ENCODE results near the gene NIPSNAP2. TPM values are rescaled to one million over a fixed set of nuclear protein-coding genes. Genes with fewer than 3 reads are reported as not detected.

NIPSNAP2 gene
- total and polyA plus RNA-seq, 2 of the 13 experiments (the other 11 are each of a cell fraction or from before 2014, with no cell fraction given) = 40.3 to 61.5 TPM

GRCh38 chr7:56007167-56007652 is 42.8 kb downstream of the NIPSNAP2 start (continued):
- TF ChIP-seq GRHL1 (CRISPR knock-in tag; conservative IDR thresholded peaks at IDR 0.05) (no peak), ZNF720 (CRISPR knock-in tag; IDR thresholded peaks at IDR 0.05) (no peak), FOXA3 (CRISPR knock-in tag; IDR thresholded peaks at IDR 0.05) (peak; percentile 89), KLF6 (CRISPR knock-in tag; IDR thresholded peaks at IDR 0.05) (peak; percentile 24), THRA (CRISPR knock-in tag; IDR thresholded peaks at IDR 0.05; ENCODE audit: borderline replicate concordance) (peak; percentile 92), HNF1B (CRISPR knock-in tag; IDR thresholded peaks at IDR 0.05) (peak; percentile 77), SUZ12 (IDR thresholded peaks at IDR 0.05; ENCODE audit: low read depth, low read length) (no peak), RXRA (CRISPR knock-in tag; IDR thresholded peaks at IDR 0.05) (peak; percentile 99), SYNCRIP (IDR thresholded peaks at IDR 0.05; ENCODE audit: insufficient read depth, low read depth, low read length) (no peak), ZFP1 (CRISPR knock-in tag; IDR thresholded peaks at IDR 0.05) (peak; percentile 85; the same call in 1 of the 2 replicates), MAFF (IDR thresholded peaks at IDR 0.05; ENCODE audit: low read depth, low read length) (peak; percentile 89), CBFB (CRISPR knock-in tag; IDR thresholded peaks at IDR 0.05) (peak; percentile 81), ZNF639 (CRISPR knock-in tag; conservative IDR thresholded peaks at IDR 0.05) (0 out of 2 replicates have a peak, but pooled peaks have one; percentile 52), LCORL (IDR thresholded peaks at IDR 0.05) (no peak), LCORL (CRISPR knock-in tag; IDR thresholded peaks at IDR 0.05) (peak; percentile 86), USF2 (IDR thresholded peaks at IDR 0.05; ENCODE audit: low read depth, low read length) (peak; percentile 10; the same call in 1 of the 2 replicates), USF2 (CRISPR knock-in tag; IDR thresholded peaks at IDR 0.05; ENCODE audit: borderline replicate concordance) (peak; percentile 37; the same call in 1 of the 2 replicates)
- TF ChIP-seq, protein P1, sequence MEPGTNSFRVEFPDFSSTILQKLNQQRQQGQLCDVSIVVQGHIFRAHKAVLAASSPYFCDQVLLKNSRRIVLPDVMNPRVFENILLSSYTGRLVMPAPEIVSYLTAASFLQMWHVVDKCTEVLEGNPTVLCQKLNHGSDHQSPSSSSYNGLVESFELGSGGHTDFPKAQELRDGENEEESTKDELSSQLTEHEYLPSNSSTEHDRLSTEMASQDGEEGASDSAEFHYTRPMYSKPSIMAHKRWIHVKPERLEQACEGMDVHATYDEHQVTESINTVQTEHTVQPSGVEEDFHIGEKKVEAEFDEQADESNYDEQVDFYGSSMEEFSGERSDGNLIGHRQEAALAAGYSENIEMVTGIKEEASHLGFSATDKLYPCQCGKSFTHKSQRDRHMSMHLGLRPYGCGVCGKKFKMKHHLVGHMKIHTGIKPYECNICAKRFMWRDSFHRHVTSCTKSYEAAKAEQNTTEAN (CRISPR knock-in tag; conservative IDR thresholded peaks at IDR 0.05) = peak; percentile 77
- TF ChIP-seq, protein P2, sequence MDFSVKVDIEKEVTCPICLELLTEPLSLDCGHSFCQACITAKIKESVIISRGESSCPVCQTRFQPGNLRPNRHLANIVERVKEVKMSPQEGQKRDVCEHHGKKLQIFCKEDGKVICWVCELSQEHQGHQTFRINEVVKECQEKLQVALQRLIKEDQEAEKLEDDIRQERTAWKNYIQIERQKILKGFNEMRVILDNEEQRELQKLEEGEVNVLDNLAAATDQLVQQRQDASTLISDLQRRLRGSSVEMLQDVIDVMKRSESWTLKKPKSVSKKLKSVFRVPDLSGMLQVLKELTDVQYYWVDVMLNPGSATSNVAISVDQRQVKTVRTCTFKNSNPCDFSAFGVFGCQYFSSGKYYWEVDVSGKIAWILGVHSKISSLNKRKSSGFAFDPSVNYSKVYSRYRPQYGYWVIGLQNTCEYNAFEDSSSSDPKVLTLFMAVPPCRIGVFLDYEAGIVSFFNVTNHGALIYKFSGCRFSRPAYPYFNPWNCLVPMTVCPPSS (IDR thresholded peaks at IDR 0.05) = no peak
- TF ChIP-seq, protein P3, sequence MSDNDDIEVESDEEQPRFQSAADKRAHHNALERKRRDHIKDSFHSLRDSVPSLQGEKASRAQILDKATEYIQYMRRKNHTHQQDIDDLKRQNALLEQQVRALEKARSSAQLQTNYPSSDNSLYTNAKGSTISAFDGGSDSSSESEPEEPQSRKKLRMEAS (IDR thresholded peaks at IDR 0.05) = peak; percentile 58; the same call in 1 of the 2 replicates
